Testis (tissue), 3 donors: ENCODE results near the gene TMEM101. TPM values are rescaled to one million over a fixed set of nuclear protein-coding genes. Genes with fewer than 3 reads are reported as not detected.

Experiments used
- DNase-seq: peaks from one replicate; pipeline ENCODE4 v3.0.0-alpha.2; 2019
- H3K27ac ChIP-seq, 2 donors: fragments of 200-600 bp; sonication (generic); one replicate each; pipeline ENCODE4 v1.5.1; 2019
- H3K27me3 ChIP-seq: fragments of 200-600 bp; sonication (generic); one replicate; pipeline ENCODE4 v1.5.1; 2019
- H3K36me3 ChIP-seq: fragments of 200-600 bp; sonication (generic); one replicate; pipeline ENCODE4 v1.5.1; 2017; ENCODE audit warnings: low read depth; ENCODE audit errors: missing control alignments
- H3K4me1 ChIP-seq: fragments of 200-600 bp; sonication (generic); one replicate; pipeline ENCODE4 v1.5.1; 2019
- H3K4me3 ChIP-seq, 2 donors: fragments of 200-600 bp; sonication (generic); one replicate each; pipeline ENCODE4 v1.5.1; 2017 to 2019
- H3K9me3 ChIP-seq: fragments of 200-600 bp; sonication (generic); one replicate; pipeline ENCODE4 v1.5.1; 2017
- POLR2A ChIP-seq: fragments of 450-650 bp; IDR thresholded peaks from one replicate; pipeline ENCODE4 v1.6.1; 2017; ENCODE audit warnings: antibody characterized with exemption, mild to moderate bottlenecking, moderate library complexity
- WGBS, 2 donors: methylation state at CpG; one replicate each; pipeline ENCODE4 v1.1.5; 2018; 5-methylcytosine and 5-hydroxymethylcytosine counted together
- intact Hi-C: fragments of 100-400 bp; cut with DNase I; formaldehyde crosslinking; loops from one replicate; pipeline ENCODE4 v1.15.1; 2023; ENCODE audit warnings: low total_unique reads
- polyA plus RNA-seq: library from polyadenylated mRNA; stranded (reverse); fragments of 350-450 nt; fragmentation: Illumina TruSeq; extraction: RNeasy Lipid Tissue Mini Kit (QIAGEN cat#74804); gene quantifications from one replicate; pipeline ENCODE4 v1.2.3, GENCODE V29; 2014; ENCODE audit warnings: low read depth, low replicate concordance; ENCODE audit not compliant: insufficient read depth
- total RNA-seq, 2 donors: library from RNA; depleted of rRNA; stranded (reverse); fragments of >200 nt; gene quantifications; one replicate each; pipeline ENCODE4 v1.2.3, GENCODE V29; 2016
- TF ChIP-seq, protein P1 (sequence below), 3 experiments: fragments of 450-650 bp in 2 of 3; fragments of 200-600 bp in 1 of 3; sonication (generic) in 1 of 3; IDR thresholded peaks; one replicate each; pipeline ENCODE4 v1.5.1; 2016 to 2019; ENCODE audit warnings: antibody characterized with exemption in 3 of 3, mild to moderate bottlenecking in 2 of 3, moderate library complexity in 1 of 3

TMEM101 gene
- total and polyA plus RNA-seq, 3 donors from 2014 or later: 38.4 to 63.3 (median 51.1) TPM

- intact Hi-C loops: no loop called here
Observed at GRCh38 chr17:44033861-44034408, 19.2 kb upstream of the TMEM101 start.

GRCh38 chr17:44030482-44030881, 15.7 kb upstream of the TMEM101 start:
- H3K9me3 ChIP-seq: no peaks in the 10 kb centered on the region
- H3K4me3 ChIP-seq: no peak overlapping the region
- TF ChIP-seq, protein P1, sequence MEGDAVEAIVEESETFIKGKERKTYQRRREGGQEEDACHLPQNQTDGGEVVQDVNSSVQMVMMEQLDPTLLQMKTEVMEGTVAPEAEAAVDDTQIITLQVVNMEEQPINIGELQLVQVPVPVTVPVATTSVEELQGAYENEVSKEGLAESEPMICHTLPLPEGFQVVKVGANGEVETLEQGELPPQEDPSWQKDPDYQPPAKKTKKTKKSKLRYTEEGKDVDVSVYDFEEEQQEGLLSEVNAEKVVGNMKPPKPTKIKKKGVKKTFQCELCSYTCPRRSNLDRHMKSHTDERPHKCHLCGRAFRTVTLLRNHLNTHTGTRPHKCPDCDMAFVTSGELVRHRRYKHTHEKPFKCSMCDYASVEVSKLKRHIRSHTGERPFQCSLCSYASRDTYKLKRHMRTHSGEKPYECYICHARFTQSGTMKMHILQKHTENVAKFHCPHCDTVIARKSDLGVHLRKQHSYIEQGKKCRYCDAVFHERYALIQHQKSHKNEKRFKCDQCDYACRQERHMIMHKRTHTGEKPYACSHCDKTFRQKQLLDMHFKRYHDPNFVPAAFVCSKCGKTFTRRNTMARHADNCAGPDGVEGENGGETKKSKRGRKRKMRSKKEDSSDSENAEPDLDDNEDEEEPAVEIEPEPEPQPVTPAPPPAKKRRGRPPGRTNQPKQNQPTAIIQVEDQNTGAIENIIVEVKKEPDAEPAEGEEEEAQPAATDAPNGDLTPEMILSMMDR (IDR thresholded peaks at IDR 0.05): no peak
- TF ChIP-seq POLR2A: no peak
- 91 to 94% methylated on average over 3 of the region's 3 CpGs for WGBS, 2 donors
- no peaks in the 10 kb centered on the region for H3K4me1 ChIP-seq
- no peak overlapping the region for H3K27ac ChIP-seq
- no peak for DNase-seq
- intact Hi-C loops: no loop called here
- H3K36me3 ChIP-seq: no peaks in the 10 kb centered on the region
- no peaks in the 10 kb centered on the region for H3K27me3 ChIP-seq

More at GRCh38 chr17:44033861-44034408, 19.2 kb upstream of the TMEM101 start:
- no peaks in the 10 kb centered on the region for H3K36me3 ChIP-seq
- no peak for DNase-seq
- TF ChIP-seq POLR2A: no peak
- TF ChIP-seq, protein P1 (IDR thresholded peaks at IDR 0.05): no peak
- H3K4me1 ChIP-seq: peaks cover 3% of the 10 kb centered on the region
- H3K9me3 ChIP-seq: no peaks in the 10 kb centered on the region
- H3K27ac ChIP-seq: no peak overlapping the region
- WGBS, 2 donors: 81 to 88% methylated on average over 3 of the region's 3 CpGs
- H3K4me3 ChIP-seq: no peak overlapping the region
- no peaks in the 10 kb centered on the region for H3K27me3 ChIP-seq

DNA sequence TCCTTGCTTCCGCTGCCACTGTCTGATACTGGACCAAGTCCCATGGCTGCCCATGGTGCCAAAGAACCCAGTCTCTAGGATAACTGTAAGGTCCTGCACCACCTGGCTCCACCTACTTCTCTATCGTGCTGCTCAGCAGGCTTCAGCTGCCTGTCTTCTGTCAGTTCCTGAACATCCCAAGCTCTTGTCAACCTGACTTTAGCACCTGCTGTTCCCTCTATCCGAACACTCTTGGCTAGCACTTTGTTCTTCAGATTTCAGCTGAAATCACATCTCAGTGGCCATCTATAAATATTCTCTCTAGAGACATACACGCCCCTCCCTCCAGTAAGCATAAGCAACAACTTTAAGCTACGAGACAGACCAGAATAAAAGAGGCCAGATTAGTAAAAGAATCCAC, 15.0 kb upstream of the TMEM101 start:
- no peak for TF ChIP-seq POLR2A
- TF ChIP-seq, protein P1 (IDR thresholded peaks at IDR 0.05): no peak
- Histone ChIP-seq H3K4me1 (no peaks in the 10 kb centered on the region), H3K9me3 (no peaks in the 10 kb centered on the region), H3K27me3 (no peaks in the 10 kb centered on the region), H3K36me3 (no peaks in the 10 kb centered on the region), H3K27ac (no peak overlapping the region), H3K4me3 (no peak overlapping the region)
- 83 to 85% methylated on average over 5 of the region's 5 CpGs for WGBS, 2 donors
- DNase-seq: no peak
- intact Hi-C loops: no loop called here

DNA sequence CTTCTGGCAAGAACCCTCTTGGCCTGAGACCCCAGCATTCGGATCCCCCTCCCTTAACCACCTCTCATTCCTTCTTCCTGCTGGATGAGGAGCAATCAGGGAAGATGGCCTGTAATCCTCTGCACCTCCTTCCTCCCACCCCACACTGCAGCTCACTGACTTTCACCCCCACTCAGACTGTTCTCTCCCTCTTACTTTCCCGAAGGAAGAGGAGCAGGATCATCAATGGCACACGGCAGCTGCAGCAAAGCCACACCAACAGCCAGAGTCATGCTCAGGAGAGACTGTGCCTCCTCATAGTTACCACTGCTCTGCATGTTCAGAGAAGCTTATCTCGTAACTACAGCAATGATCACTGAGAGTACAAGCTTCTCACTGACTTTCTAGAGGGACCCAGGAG, 10.1 kb upstream of the TMEM101 start:
- H3K27ac ChIP-seq: no peak overlapping the region
- no peaks in the 10 kb centered on the region for H3K36me3 ChIP-seq

More for the DNA sequence above, 10.1 kb upstream of the TMEM101 start:
- Histone ChIP-seq H3K27me3 (no peaks in the 10 kb centered on the region), H3K4me3 (no peak overlapping the region), H3K4me1 (no peaks in the 10 kb centered on the region), H3K9me3 (no peaks in the 10 kb centered on the region)
- DNase-seq: no peak
- 62 to 83% methylated on average over 3 to 4 of the region's 4 CpGs for WGBS, 2 donors
- intact Hi-C loops: no loop called here
- no peak for TF ChIP-seq POLR2A
- TF ChIP-seq, protein P1 (IDR thresholded peaks at IDR 0.05): no peak
